Measurements from ENCODE around the gene PRKCB.
"Not testable (repeated sequence)": the region's sequence is repeated elsewhere in the genome, so short reads cannot be mapped to it uniquely, and the experiment has no call there.

PRKCB gene

GRCh38 chr16:24149102-24149501, 313.3 kb downstream of the PRKCB start:
- no peak overlapping the region for H3K4me3 ChIP-seq (ENCODE audit: low read depth, low read length)
- TF ChIP-seq CTCF (conservative IDR thresholded peaks at IDR 0.05; ENCODE audit: low read depth, low read length) = no peak
- no peak for DNase-seq (ENCODE audit: low read depth)

DNA sequence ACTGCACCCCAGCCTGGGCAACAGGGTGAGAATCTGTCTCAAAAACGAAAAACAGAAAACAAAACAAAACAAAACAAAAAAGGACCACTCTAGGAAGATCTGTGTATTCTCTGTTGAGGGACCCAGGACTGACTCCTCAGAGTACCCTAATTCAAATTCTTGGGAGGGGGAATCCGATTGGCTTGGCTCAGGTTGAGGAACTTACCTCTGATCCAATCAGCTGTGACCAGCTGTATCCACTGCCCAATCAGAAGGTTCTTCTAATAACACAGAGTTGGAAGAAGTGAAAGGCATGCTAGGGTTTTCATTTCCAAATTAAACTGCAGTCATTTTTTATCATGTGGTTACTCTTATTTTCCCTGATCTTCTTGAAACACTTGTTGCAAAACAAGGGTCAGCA, 314.5 kb downstream of the PRKCB start:
- TF ChIP-seq CTCF (conservative IDR thresholded peaks at IDR 0.05; ENCODE audit: low read depth, low read length) = no peak
- H3K4me3 ChIP-seq (ENCODE audit: low read depth, low read length) = no peak overlapping the region
- DNase-seq (ENCODE audit: low read depth) = no peak

DNA sequence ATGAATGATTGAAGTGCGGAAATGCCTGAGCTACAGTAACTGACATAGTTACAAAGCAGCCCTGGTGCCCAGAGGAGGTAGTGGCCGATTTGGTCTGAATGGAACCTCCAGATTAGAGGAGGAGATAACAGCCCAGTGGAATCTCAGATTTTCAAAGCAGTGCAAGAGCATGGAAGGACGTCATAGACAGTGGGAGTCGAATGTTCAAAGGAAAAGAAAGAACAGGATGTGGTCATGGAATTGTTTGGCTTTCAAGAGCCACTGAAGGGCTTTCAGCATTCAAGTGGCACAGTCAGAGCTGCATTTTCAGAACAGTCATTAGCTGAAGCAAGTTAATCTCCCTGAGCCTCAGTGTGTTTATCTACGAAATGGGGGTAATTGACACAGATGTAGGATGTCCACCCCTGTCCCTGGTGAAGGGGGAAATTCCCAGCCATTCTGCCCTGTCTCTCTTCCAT, 315.7 kb downstream of the PRKCB start:
- TF ChIP-seq CTCF (conservative IDR thresholded peaks at IDR 0.05; ENCODE audit: low read depth, low read length) = no peak
- DNase-seq (ENCODE audit: low read depth) = no peak
- H3K4me3 ChIP-seq (ENCODE audit: low read depth, low read length) = no peak overlapping the region

DNA sequence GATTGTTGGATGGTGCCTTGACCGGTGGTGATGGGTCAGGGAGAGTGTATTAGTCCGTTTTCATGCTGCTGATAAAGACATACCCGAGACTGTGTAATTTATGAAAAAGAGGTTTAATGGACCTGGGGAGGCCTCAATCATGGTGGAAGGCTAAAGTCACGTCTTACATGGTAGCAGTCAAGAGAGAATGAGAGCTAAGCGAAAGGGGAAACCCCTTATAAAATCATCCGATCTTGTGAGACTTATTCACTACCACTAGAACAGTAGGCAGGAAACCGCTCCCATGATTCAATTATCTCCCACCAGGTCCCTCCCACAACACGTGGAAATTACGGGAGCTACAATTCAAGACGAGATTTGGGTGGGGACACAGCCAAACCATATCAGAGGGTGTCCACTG, 316.3 kb downstream of the PRKCB start:
- DNase-seq (ENCODE audit: low read depth); H3K4me3 ChIP-seq (ENCODE audit: low read depth, low read length): not testable (repeated sequence)

GRCh38 chr16:24152826-24153225, 317.0 kb downstream of the PRKCB start:
- no peak for DNase-seq (ENCODE audit: low read depth)
- TF ChIP-seq CTCF (conservative IDR thresholded peaks at IDR 0.05; ENCODE audit: low read depth, low read length) = no peak
- H3K4me3 ChIP-seq (ENCODE audit: low read depth, low read length) = no peak overlapping the region

DNA sequence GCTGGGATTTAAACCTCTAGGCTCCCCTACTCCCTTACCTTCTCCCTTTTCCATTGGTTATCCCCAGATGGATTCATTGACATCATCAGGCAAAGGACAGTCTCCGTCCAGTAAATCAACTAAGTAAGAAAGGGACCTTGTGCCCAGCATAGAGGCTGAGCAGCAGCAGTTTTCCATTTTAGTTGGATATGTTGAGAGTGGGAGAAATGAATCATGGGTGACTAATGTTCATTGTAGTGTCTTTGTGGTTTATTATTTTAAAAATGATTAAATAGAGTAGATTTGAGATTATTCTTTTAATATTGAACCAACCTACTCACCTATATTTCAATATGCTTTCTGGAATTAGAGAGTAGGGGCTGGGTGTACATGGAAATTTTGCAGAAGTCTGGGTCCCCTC, 321.0 kb downstream of the PRKCB start:
- no peak for TF ChIP-seq CTCF (conservative IDR thresholded peaks at IDR 0.05; ENCODE audit: low read depth, low read length)
- no peak for DNase-seq (ENCODE audit: low read depth)
- H3K4me3 ChIP-seq (ENCODE audit: low read depth, low read length) = no peak overlapping the region

- DNase-seq (ENCODE audit: low read depth) = no peak
- no peak overlapping the region for H3K4me3 ChIP-seq (ENCODE audit: low read depth, low read length)
- no peak for TF ChIP-seq CTCF (conservative IDR thresholded peaks at IDR 0.05; ENCODE audit: low read depth, low read length)
Observed at GRCh38 chr16:24163935-24164334, 328.2 kb downstream of the PRKCB start.

- no peak for TF ChIP-seq CTCF (conservative IDR thresholded peaks at IDR 0.05; ENCODE audit: low read depth, low read length)
- no peak for DNase-seq (ENCODE audit: low read depth)
- no peak overlapping the region for H3K4me3 ChIP-seq (ENCODE audit: low read depth, low read length)
Observed at GRCh38 chr16:24164416-24164815, 328.6 kb downstream of the PRKCB start.
